Liver (tissue), 3 donors: ENCODE data around the gene TULP3.

Experiments used
- ATF3 ChIP-seq: IDR thresholded peaks from 2 replicates; pipeline ENCODE4 v1.6.1; 2016; ENCODE audit warnings: antibody characterized with exemption
- CTCF ChIP-seq: fragments of 150-350 bp; IDR thresholded peaks from 2 replicates; pipeline ENCODE4 v1.5.1; 2017; ENCODE audit warnings: improper control_type of control experiment, low read depth, low read length; ENCODE audit not compliant: missing input control
- EGR1 ChIP-seq, 2 donors: IDR thresholded peaks; 2 replicates each; pipeline ENCODE4 v1.6.1; 2016 to 2018; ENCODE audit warnings: antibody characterized with exemption in 2 of 2, low read depth in 2 of 2
- RAD21 ChIP-seq, 2 donors: IDR thresholded peaks; 2 replicates each; pipeline ENCODE4 v1.6.1; 2016; ENCODE audit warnings: antibody characterized with exemption in 2 of 2, mild to moderate bottlenecking in 2 of 2
- REST ChIP-seq: IDR thresholded peaks from 2 replicates; pipeline ENCODE4 v1.6.1; 2016; ENCODE audit warnings: antibody characterized with exemption, mild to moderate bottlenecking
- TAF1 ChIP-seq: conservative IDR thresholded peaks from 2 replicates; pipeline ENCODE4 v1.6.1; 2016; ENCODE audit warnings: antibody characterized with exemption, mild to moderate bottlenecking
- donor health status: healthy.
- donor health status: healthy.

GRCh38 chr12:2940564-2940963 lies 49.9 kb downstream of the TULP3 start:
- TF ChIP-seq CTCF (no peak), REST (no peak), RAD21 (IDR thresholded peaks at IDR 0.05) (no peak), TAF1 (no peak), ATF3 (no peak), EGR1 (IDR thresholded peaks at IDR 0.05; ENCODE audit: low read depth in 2 of 2) (no peak)
